Skeletal muscle tissue (tissue), 4 donors: Measurements from ENCODE around the gene PTPRK. TPM values are rescaled to one million over a fixed set of nuclear protein-coding genes. Genes with fewer than 3 reads are reported as not detected.
"Not testable (repeated sequence)": the region's sequence is repeated elsewhere in the genome, so short reads cannot be mapped to it uniquely, and the experiment has no call there.

Source experiments
- H3K27ac ChIP-seq: one replicate; pipeline ENCODE4 v1.7.0; 2013; ENCODE audit warnings: mild to moderate bottlenecking, low read depth, low read length, inconsistent platforms
- H3K27me3 ChIP-seq, 3 donors: one replicate each; pipeline ENCODE4 v1.7.0; 2013; ENCODE audit warnings: low read length in 3 of 3; ENCODE audit not compliant: control insufficient read depth in 3 of 3, insufficient read depth in 3 of 3
- H3K36me3 ChIP-seq, 3 donors: one replicate each; pipeline ENCODE4 v1.7.0; 2013; ENCODE audit warnings: low read length in 3 of 3; ENCODE audit not compliant: control insufficient read depth in 3 of 3, insufficient read depth in 3 of 3
- H3K4me1 ChIP-seq, 3 donors: one replicate each; pipeline ENCODE4 v1.7.0; 2013; ENCODE audit warnings: low read length in 3 of 3, mild to moderate bottlenecking in 3 of 3; ENCODE audit not compliant: control insufficient read depth in 3 of 3, insufficient read depth in 3 of 3
- H3K4me3 ChIP-seq, 3 donors: one replicate each; pipeline ENCODE4 v1.7.0; 2013; ENCODE audit warnings: low read length in 3 of 3
- H3K9ac ChIP-seq, 3 donors: one replicate each; pipeline ENCODE4 v1.7.0; 2013; ENCODE audit warnings: low read length in 3 of 3, mild to moderate bottlenecking in 3 of 3, moderate library complexity in 2 of 3, low read depth in 1 of 3
- H3K9me3 ChIP-seq, 3 donors: one replicate each; pipeline ENCODE4 v1.7.0; 2013; ENCODE audit warnings: low read length in 3 of 3; ENCODE audit not compliant: control insufficient read depth in 3 of 3
- total RNA-seq: library from RNA; depleted of rRNA; stranded (reverse); fragments of >200 nt; gene quantifications from one replicate; pipeline ENCODE4 v1.2.3, GENCODE V29; 2014
- donor health status: Osteomylitis.

The PTPRK gene
- total RNA-seq, 1 donor from 2014 or later: 37.1 TPM

DNA sequence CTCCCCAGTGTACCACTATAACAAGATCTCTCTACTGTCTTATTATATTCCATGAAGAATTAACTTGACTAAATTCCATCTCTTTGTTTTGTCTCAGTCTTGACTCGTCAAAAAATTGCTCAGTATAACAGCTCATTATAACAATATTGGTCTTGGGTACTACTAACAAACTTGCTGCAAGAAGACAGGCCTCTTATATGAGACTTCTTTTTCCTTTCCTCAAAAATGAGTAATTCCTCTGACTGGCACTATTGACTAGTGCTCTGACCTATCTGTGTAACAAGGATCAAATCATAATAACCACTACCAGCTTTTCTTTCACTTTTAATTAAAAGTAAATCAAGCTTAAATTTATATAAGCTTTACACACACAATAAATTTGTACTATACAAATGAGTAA, 528.3 kb downstream of the PTPRK start:
- Histone ChIP-seq H3K4me3 (no peak overlapping the region), H3K9me3 (no peaks in the 10 kb centered on the region), H3K9ac (no peak overlapping the region), H3K4me1 (no peaks in the 10 kb centered on the region), H3K36me3 (no peaks in the 10 kb centered on the region), H3K27ac (no peak overlapping the region), H3K27me3 (no peaks in the 10 kb centered on the region)

GRCh38 chr6:127990074-127990473, 530.3 kb downstream of the PTPRK start:
- no peaks in the 10 kb centered on the region for H3K27me3 ChIP-seq
- peaks cover 0 to 4% (median 0%) of the 10 kb centered on the region in 3 donors for H3K36me3 ChIP-seq
- no peaks in the 10 kb centered on the region for H3K4me1 ChIP-seq
- no peaks in the 10 kb centered on the region for H3K9me3 ChIP-seq
- H3K27ac ChIP-seq: no peak overlapping the region
- no peak overlapping the region for H3K4me3 ChIP-seq
- no peak overlapping the region for H3K9ac ChIP-seq

- Histone ChIP-seq H3K27me3 (no peaks in the 10 kb centered on the region), H3K36me3 (peaks cover 9 to 17% (median 16%) of the 10 kb centered on the region in 3 donors), H3K9ac (no peak overlapping the region), H3K4me3 (no peak overlapping the region), H3K27ac (no peak overlapping the region), H3K9me3 (no peaks in the 10 kb centered on the region), H3K4me1 (no peaks in the 10 kb centered on the region)
Measured at GRCh38 chr6:127980996-127981395, 539.4 kb downstream of the PTPRK start.

DNA sequence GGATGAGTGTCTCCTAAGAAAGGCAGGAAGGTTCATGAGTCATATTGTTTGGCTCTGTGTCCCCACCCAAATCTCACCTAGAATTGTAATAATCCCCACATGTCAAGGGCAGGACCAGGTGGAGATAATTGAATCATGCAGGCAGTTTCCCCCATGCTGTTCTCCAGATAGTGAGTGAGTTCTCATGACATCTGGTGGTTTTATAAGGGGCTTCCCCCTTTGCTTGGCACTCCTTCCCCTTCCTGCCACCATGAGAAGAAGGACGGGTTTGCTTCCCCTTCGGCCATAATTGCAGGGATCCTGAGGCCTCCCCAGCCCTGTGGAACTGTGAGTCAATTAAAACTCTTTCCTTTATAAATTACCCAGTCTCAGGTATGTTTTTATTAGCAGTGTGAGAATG, 542.2 kb downstream of the PTPRK start:
- H3K9ac ChIP-seq, H3K4me1 ChIP-seq, H3K4me3 ChIP-seq, H3K27ac ChIP-seq, H3K9me3 ChIP-seq, H3K27me3 ChIP-seq: not testable (repeated sequence)
- H3K36me3 ChIP-seq: peaks cover 11 to 20% (median 17%) of the 10 kb centered on the region in 3 donors

GRCh38 chr6:127976796-127977195, 543.6 kb downstream of the PTPRK start:
- H3K9ac ChIP-seq: no peak overlapping the region
- no peaks in the 10 kb centered on the region for H3K27me3 ChIP-seq
- H3K9me3 ChIP-seq: no peaks in the 10 kb centered on the region
- peaks cover 18 to 24% (median 22%) of the 10 kb centered on the region in 3 donors for H3K36me3 ChIP-seq
- no peaks in the 10 kb centered on the region for H3K4me1 ChIP-seq
- H3K4me3 ChIP-seq: no peak overlapping the region
- no peak overlapping the region for H3K27ac ChIP-seq

DNA sequence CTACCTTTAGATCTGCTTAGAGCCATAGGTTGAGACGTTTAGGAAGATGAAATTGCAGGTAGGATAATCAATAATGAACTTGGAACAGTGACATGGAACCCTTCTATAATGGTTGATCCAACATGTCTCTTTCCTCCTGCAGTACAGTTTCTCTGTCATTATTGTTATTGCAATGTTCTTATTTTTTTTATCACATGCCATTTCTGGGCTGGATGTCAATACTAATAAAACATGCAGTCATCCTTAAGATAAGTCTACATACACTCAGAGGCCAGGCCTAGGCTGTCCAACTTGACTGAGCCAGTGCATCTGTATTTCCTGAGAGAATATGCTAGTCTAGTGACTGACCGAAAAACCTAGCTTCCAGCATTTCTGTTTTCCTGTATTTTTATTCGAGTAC, 544.3 kb downstream of the PTPRK start:
- Histone ChIP-seq H3K9ac (no peak overlapping the region), H3K9me3 (no peaks in the 10 kb centered on the region), H3K4me1 (no peaks in the 10 kb centered on the region), H3K36me3 (peaks cover 14 to 22% (median 21%) of the 10 kb centered on the region in 3 donors), H3K27me3 (no peaks in the 10 kb centered on the region), H3K27ac (no peak overlapping the region), H3K4me3 (no peak overlapping the region)

GRCh38 chr6:127972815-127973214, 547.6 kb downstream of the PTPRK start:
- peaks cover 15 to 22% (median 17%) of the 10 kb centered on the region in 3 donors for H3K36me3 ChIP-seq
- no peak overlapping the region for H3K4me3 ChIP-seq

GRCh38 chr6:127971945-127972391, 548.4 kb downstream of the PTPRK start:
- no peak overlapping the region for H3K27ac ChIP-seq
- H3K4me1 ChIP-seq: no peaks in the 10 kb centered on the region
- H3K36me3 ChIP-seq: peaks cover 15 to 17% (median 16%) of the 10 kb centered on the region in 3 donors
- H3K27me3 ChIP-seq: no peaks in the 10 kb centered on the region
- no peak overlapping the region for H3K4me3 ChIP-seq
- no peak overlapping the region for H3K9ac ChIP-seq
- H3K9me3 ChIP-seq: no peaks in the 10 kb centered on the region

More at GRCh38 chr6:127972815-127973214, 547.6 kb downstream of the PTPRK start:
- no peaks in the 10 kb centered on the region for H3K27me3 ChIP-seq
- no peak overlapping the region for H3K27ac ChIP-seq
- no peaks in the 10 kb centered on the region for H3K4me1 ChIP-seq
- no peak overlapping the region for H3K9ac ChIP-seq
- H3K9me3 ChIP-seq: no peaks in the 10 kb centered on the region

GRCh38 chr6:127971386-127971785, 549.0 kb downstream of the PTPRK start:
- no peak overlapping the region for H3K4me3 ChIP-seq
- peaks cover 11 to 15% (median 15%) of the 10 kb centered on the region in 3 donors for H3K36me3 ChIP-seq
- H3K9me3 ChIP-seq: no peaks in the 10 kb centered on the region
- H3K27me3 ChIP-seq: no peaks in the 10 kb centered on the region
- no peaks in the 10 kb centered on the region for H3K4me1 ChIP-seq
- H3K9ac ChIP-seq: no peak overlapping the region
- no peak overlapping the region for H3K27ac ChIP-seq

DNA sequence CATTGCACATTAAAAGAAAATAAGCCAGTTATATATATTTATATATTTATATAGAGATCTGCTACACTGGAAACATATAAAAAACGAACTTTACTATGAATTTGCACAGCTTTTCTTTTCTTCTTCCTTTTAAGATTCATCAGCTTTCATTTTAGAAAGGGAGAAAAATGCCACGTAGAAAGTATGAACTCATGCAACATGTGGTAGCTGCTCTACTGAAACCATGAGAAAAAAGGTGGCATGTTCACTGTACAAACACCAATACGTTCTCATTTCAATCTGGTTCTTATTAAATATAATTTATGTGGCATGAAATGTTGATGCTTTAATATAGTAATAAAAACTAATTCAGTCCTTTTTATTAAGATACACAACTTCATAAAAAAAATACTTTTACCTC, 550.7 kb downstream of the PTPRK start:
- Histone ChIP-seq H3K9ac (no peak overlapping the region), H3K27me3 (no peaks in the 10 kb centered on the region), H3K27ac (no peak overlapping the region), H3K36me3 (peaks cover 6 to 13% (median 9%) of the 10 kb centered on the region in 3 donors), H3K4me1 (no peaks in the 10 kb centered on the region), H3K9me3 (no peaks in the 10 kb centered on the region), H3K4me3 (no peak overlapping the region)
